A549 (cell line): ENCODE measurements around the gene TRAK1. TPM values are rescaled to one million over a fixed set of nuclear protein-coding genes. Genes with fewer than 3 reads are reported as not detected.

ENCODE experiments used
- ATAC-seq, 2 experiments: fragments of 200-7000 bp in 1 of 2; fragments of >200 bp in 1 of 2; cut with Nextera tagmentation in 1 of 2; cut with Tn5 transposase in 1 of 2; 3 replicates each; pipeline versions ENCODE4 v1.8.0 to v1.9.1; 2018 to 2020; ENCODE audit warnings: mild to moderate bottlenecking in 1 of 2, moderate library complexity in 1 of 2
- CTCF ChIA-PET: fragments of 300-600 bp; sonication (Branson Sonifier 250); formaldehyde crosslinking; extraction: SDS; loops from one replicate; lab custom pipeline; 2021; ENCODE audit warnings: antibody characterized with exemption, inconsistent platforms; lab: Yijun Ruan, JAX
- POLR2A ChIA-PET: fragments of 350-600 bp; formaldehyde crosslinking; extraction: SDS; loops from one replicate; lab custom pipeline; 2021; ENCODE audit warnings: antibody characterized with exemption, inconsistent platforms; lab: Yijun Ruan, JAX
- DNase-seq, 2 experiments: peaks; one replicate each; pipeline versions ENCODE4 v3.0.0 to v3.0.0-alpha.2; 2011 to 2016; ENCODE audit warnings: low read depth in 1 of 2, low spot score in 1 of 2
- FAIRE-seq: peaks from 2 replicates; lab custom pipeline; 2011; peaks lifted over from hg19 to GRCh38; lab: Jason Lieb, UNC
- H3K27ac ChIP-seq, 2 experiments: fragments of >200 bp; sonication (Bioruptor Twin); formaldehyde crosslinking; 3 replicates each; pipeline ENCODE4 v1.5.1; 2016 to 2017
- H3K4me1 ChIP-seq: fragments of >200 bp; sonication (Bioruptor Twin); formaldehyde crosslinking; 3 replicates; pipeline ENCODE4 v1.6.1; 2016
- H3K4me2 ChIP-seq: fragments of >200 bp; sonication (Bioruptor Twin); formaldehyde crosslinking; 3 replicates; pipeline ENCODE4 v1.6.1; 2016
- H3K4me3 ChIP-seq: fragments of >200 bp; sonication (Bioruptor Twin); formaldehyde crosslinking; 3 replicates; pipeline ENCODE4 v1.5.1; 2016
- H3K9me3 ChIP-seq: fragments of >200 bp; sonication (Bioruptor Twin); formaldehyde crosslinking; 3 replicates; pipeline ENCODE4 v1.6.1; 2016
- CHD4 ChIP-seq: fragments of 200-600 bp; sonication (generic); IDR thresholded peaks from 2 replicates; pipeline ENCODE4 v1.6.1; 2016; ENCODE audit warnings: antibody characterized with exemption, mild to moderate bottlenecking, borderline replicate concordance
- EHMT2 ChIP-seq: fragments of 200-600 bp; sonication (generic); IDR thresholded peaks from 2 replicates; pipeline ENCODE4 v1.6.1; 2016; ENCODE audit warnings: antibody characterized with exemption, low read depth, mild to moderate bottlenecking, moderate library complexity
- ESRRA ChIP-seq: fragments of 150-350 bp; IDR thresholded peaks from 2 replicates; pipeline ENCODE4 v1.6.1; 2014; ENCODE audit warnings: mild to moderate bottlenecking, low read length, borderline replicate concordance
- FOSB ChIP-seq: fragments of 250-450 bp; sonication (Bioruptor Pico); IDR thresholded peaks from 2 replicates; pipeline ENCODE4 v1.5.0; 2020; ENCODE audit warnings: mild to moderate bottlenecking, moderate library complexity
- FOXS1 ChIP-seq: fragments of 250-450 bp; sonication (Bioruptor Pico); IDR thresholded peaks from 2 replicates; pipeline ENCODE4 v1.5.0; 2020; ENCODE audit warnings: mild to moderate bottlenecking, moderate library complexity
- HOXB5 ChIP-seq: fragments of 250-450 bp; sonication (Bioruptor Pico); IDR thresholded peaks from 2 replicates; pipeline ENCODE4 v1.5.0; 2020; ENCODE audit warnings: mild to moderate bottlenecking, moderate library complexity
- JUN ChIP-seq, 2 experiments: fragments of >200 bp; sonication (Bioruptor Twin); formaldehyde crosslinking; IDR thresholded peaks; 2 replicates in 1 of 2; 3 replicates in 1 of 2; pipeline ENCODE4 v1.6.1; 2016 to 2017
- JUNB ChIP-seq: fragments of >200 bp; sonication (Bioruptor Twin); formaldehyde crosslinking; IDR thresholded peaks from 2 replicates; pipeline ENCODE4 v1.6.1; 2016
- KDM1A ChIP-seq: fragments of 200-600 bp; sonication (generic); IDR thresholded peaks from 2 replicates; pipeline ENCODE4 v1.6.1; 2016; ENCODE audit warnings: low read depth, mild to moderate bottlenecking
- MAZ ChIP-seq: fragments of 150-350 bp; IDR thresholded peaks from 2 replicates; pipeline ENCODE4 v1.6.1; 2014; ENCODE audit warnings: antibody characterized with exemption, low read depth, low read length, borderline replicate concordance
- NPAS2 ChIP-seq: fragments of 250-450 bp; sonication (Bioruptor Pico); IDR thresholded peaks from 2 replicates; pipeline ENCODE4 v1.8.0; 2022; ENCODE audit warnings: mild to moderate bottlenecking, moderate library complexity, borderline replicate concordance
- NR3C1 ChIP-seq: fragments of >200 bp; sonication (Bioruptor Twin); formaldehyde crosslinking; IDR thresholded peaks from 3 replicates; pipeline ENCODE4 v1.6.1; 2017
- RAD21 ChIP-seq, 2 experiments: fragments of >200 bp in 1 of 2; sonication (Bioruptor Twin) in 1 of 2; formaldehyde crosslinking in 1 of 2; IDR thresholded peaks in 1 of 2; conservative IDR thresholded peaks in 1 of 2; 2 replicates in 1 of 2; 3 replicates in 1 of 2; pipeline ENCODE4 v1.6.1; 2012 to 2018; ENCODE audit warnings: inconsistent platforms in 1 of 2
- RARB ChIP-seq: fragments of 250-450 bp; sonication (Bioruptor Pico); IDR thresholded peaks from 2 replicates; pipeline ENCODE4 v1.8.0; 2021; ENCODE audit warnings: mild to moderate bottlenecking, moderate library complexity
- SMC3 ChIP-seq: fragments of >200 bp; sonication (Bioruptor Twin); formaldehyde crosslinking; IDR thresholded peaks from 3 replicates; pipeline ENCODE4 v1.6.1; 2018; ENCODE audit warnings: inconsistent platforms
- TFCP2L1 ChIP-seq: fragments of 250-450 bp; sonication (Bioruptor Pico); IDR thresholded peaks from 2 replicates; pipeline ENCODE4 v1.5.0; 2021; ENCODE audit warnings: mild to moderate bottlenecking
- ZFP36 ChIP-seq: fragments of 450-650 bp; IDR thresholded peaks from 2 replicates; pipeline ENCODE4 v1.6.1; 2014; ENCODE audit warnings: borderline replicate concordance; ENCODE audit not compliant: partially characterized antibody
- ZNF302 ChIP-seq: fragments of 250-450 bp; sonication (Bioruptor Pico); IDR thresholded peaks from 2 replicates; pipeline ENCODE4 v1.9.0; 2021; ENCODE audit warnings: inconsistent platforms, mild to moderate bottlenecking, moderate library complexity
- ZSCAN20 ChIP-seq: fragments of 250-450 bp; sonication (Bioruptor Pico); IDR thresholded peaks from 2 replicates; pipeline ENCODE4 v1.8.0; 2022; ENCODE audit warnings: mild to moderate bottlenecking, moderate library complexity
- WGBS: methylation state at CpG from one replicate; pipeline ENCODE4 v1.1.6; 2017; ENCODE audit errors: missing lambda C conversion rate; 5-methylcytosine and 5-hydroxymethylcytosine counted together
- polyA plus RNA-seq, 4 experiments: library from polyadenylated mRNA; depleted of rRNA in 3 of 4; stranded (reverse); fragments of >200 nt; fragmentation: RNase III in 1 of 4; extraction: RNeasy Plus Mini Kit Qiagen cat#74134 plus additional on column Dnase treatment in 1 of 4; gene quantifications; 2 replicates in 3 of 4; 3 replicates in 1 of 4; pipeline ENCODE4 v1.2.3, GENCODE V29; 2011 to 2017
- TF ChIP-seq, protein P1 (sequence below): fragments of >200 bp; sonication (Bioruptor Twin); formaldehyde crosslinking; IDR thresholded peaks from 3 replicates; pipeline ENCODE4 v1.5.1; 2016
- TF ChIP-seq, protein P2 (sequence below): IDR thresholded peaks from 2 replicates; pipeline ENCODE4 v1.6.1; 2012; ENCODE audit warnings: low read depth, borderline replicate concordance
- TF ChIP-seq, protein P3 (sequence below): fragments of >200 bp; sonication (Bioruptor Twin); formaldehyde crosslinking; IDR thresholded peaks from 2 replicates; pipeline ENCODE4 v1.6.1; 2016

The TRAK1 gene
- polyA plus RNA-seq, 2 of the 4 experiments (the other 2 are of a cell fraction) = 12.2 to 22.3 TPM

DNA sequence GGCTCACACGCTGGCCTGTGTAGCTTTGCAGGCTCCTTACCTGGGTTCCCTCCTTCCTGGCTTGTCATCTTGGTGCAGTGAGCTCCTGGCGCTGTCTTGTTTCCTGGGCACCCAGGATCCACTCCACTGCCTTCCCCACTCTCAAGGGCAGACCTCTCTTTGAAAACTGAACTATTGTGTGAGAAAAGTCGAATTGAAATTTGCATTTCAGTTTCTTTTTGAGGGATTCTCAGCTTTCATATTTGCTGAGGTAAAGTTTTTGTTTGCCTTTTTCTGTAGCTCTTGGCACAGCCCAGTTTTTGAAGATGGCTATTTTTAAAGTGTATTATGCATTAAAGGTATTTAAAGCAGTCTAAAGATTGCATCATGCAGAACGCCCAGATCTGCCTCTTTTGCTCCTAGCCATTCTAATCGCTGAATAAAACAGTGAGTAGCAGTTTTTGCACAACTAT, 104.7 kb downstream of the TRAK1 start (continued):
- TF ChIP-seq, protein P1, sequence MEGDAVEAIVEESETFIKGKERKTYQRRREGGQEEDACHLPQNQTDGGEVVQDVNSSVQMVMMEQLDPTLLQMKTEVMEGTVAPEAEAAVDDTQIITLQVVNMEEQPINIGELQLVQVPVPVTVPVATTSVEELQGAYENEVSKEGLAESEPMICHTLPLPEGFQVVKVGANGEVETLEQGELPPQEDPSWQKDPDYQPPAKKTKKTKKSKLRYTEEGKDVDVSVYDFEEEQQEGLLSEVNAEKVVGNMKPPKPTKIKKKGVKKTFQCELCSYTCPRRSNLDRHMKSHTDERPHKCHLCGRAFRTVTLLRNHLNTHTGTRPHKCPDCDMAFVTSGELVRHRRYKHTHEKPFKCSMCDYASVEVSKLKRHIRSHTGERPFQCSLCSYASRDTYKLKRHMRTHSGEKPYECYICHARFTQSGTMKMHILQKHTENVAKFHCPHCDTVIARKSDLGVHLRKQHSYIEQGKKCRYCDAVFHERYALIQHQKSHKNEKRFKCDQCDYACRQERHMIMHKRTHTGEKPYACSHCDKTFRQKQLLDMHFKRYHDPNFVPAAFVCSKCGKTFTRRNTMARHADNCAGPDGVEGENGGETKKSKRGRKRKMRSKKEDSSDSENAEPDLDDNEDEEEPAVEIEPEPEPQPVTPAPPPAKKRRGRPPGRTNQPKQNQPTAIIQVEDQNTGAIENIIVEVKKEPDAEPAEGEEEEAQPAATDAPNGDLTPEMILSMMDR = no peak

DNA sequence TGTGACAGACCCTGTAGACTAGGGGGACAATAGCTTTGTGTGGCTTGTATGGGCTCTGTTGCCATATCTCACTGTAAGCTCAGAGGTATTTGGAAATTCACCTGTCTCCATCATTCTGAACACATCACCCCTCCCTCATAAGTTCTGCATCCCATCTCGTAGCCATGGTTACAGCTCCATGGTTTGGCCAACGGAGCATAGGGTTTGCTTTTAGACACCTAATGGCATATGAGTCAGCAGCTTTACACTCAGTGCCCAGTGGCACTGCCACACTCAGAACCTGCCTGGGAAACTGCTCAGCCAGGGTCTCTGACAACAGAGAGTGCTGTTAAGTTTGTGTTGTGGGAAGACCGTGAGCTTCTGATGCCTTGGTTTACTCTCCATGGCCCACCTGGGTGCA, 107.6 kb downstream of the TRAK1 start:
- POLR2A ChIA-PET = no interaction called here
- DNase-seq = no peak
- H3K27ac ChIP-seq = no peak overlapping the region
- H3K9me3 ChIP-seq = no peaks in the 10 kb centered on the region
- FAIRE-seq = no peak
- CTCF ChIA-PET = interaction anchor here (1.4 to 4.0 kb wide), 5 partner anchors 8 to 278 kb away, joined by 3 to 30 read pairs (median 5); no protein-coding TSS in a partner anchor
- H3K4me2 ChIP-seq = no peak overlapping the region
- ATAC-seq = no peak
- no peak overlapping the region for H3K4me3 ChIP-seq
- H3K4me1 ChIP-seq = no peaks in the 10 kb centered on the region
- WGBS = 59% methylated on average over 3 of the region's 3 CpGs
- TF ChIP-seq ESRRA (no peak), ZNF302 (CRISPR knock-in tag) (no peak), CHD4 (no peak), NR3C1 (no peak), RARB (no peak), HOXB5 (CRISPR knock-in tag) (no peak)
- TF ChIP-seq, protein P2, sequence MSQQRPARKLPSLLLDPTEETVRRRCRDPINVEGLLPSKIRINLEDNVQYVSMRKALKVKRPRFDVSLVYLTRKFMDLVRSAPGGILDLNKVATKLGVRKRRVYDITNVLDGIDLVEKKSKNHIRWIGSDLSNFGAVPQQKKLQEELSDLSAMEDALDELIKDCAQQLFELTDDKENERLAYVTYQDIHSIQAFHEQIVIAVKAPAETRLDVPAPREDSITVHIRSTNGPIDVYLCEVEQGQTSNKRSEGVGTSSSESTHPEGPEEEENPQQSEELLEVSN = no peak

DNA sequence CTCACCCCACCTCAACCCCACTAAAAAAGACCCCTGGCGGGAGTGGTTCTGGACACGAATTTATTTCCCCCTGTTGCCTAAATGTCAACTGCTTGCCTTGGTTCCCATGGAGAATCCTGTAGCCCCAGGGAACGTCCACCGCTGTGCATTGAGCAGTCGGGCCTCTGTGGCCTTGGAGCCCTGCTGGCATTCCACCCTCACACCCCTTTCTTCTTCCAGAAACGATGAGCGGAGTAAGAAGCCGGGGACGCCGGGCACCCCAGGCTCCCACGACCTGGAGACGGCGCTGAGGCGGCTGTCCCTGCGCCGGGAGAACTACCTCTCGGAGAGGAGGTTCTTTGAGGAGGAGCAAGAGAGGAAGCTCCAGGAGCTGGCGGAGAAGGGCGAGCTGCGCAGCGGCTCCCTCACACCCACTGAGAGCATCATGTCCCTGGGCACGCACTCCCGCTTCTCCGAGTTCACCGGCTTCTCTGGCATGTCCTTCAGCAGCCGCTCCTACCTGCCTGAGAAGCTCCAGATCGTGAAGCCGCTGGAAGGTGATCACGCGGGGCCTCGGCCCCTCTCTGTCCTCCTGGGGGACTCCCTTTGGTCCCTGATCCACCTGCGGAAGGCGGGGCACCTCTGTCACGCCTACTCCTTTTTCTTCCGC, 111.2 kb downstream of the TRAK1 start:
- POLR2A ChIA-PET = no interaction called here
- Histone ChIP-seq H3K4me2 (no peak overlapping the region), H3K4me3 (no peak overlapping the region), H3K9me3 (no peaks in the 10 kb centered on the region), H3K27ac (no peak overlapping the region), H3K4me1 (no peaks in the 10 kb centered on the region)
- DNase-seq (no peak), ATAC-seq (no peak), FAIRE-seq (no peak)
- CTCF ChIA-PET = interaction anchor here (0.6 to 1.1 kb wide), 2 partner anchors 85 to 120 kb away, joined by 3 to 4 read pairs; no protein-coding TSS in a partner anchor
- WGBS = 94% methylated on average over 28 of the region's 35 CpGs
- TF ChIP-seq, protein P3, sequence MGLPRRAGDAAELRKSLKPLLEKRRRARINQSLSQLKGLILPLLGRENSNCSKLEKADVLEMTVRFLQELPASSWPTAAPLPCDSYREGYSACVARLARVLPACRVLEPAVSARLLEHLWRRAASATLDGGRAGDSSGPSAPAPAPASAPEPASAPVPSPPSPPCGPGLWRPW = no peak
- TF ChIP-seq FOXS1 (CRISPR knock-in tag) (no peak), SMC3 (no peak), TFCP2L1 (no peak), ZFP36 (no peak)

DNA sequence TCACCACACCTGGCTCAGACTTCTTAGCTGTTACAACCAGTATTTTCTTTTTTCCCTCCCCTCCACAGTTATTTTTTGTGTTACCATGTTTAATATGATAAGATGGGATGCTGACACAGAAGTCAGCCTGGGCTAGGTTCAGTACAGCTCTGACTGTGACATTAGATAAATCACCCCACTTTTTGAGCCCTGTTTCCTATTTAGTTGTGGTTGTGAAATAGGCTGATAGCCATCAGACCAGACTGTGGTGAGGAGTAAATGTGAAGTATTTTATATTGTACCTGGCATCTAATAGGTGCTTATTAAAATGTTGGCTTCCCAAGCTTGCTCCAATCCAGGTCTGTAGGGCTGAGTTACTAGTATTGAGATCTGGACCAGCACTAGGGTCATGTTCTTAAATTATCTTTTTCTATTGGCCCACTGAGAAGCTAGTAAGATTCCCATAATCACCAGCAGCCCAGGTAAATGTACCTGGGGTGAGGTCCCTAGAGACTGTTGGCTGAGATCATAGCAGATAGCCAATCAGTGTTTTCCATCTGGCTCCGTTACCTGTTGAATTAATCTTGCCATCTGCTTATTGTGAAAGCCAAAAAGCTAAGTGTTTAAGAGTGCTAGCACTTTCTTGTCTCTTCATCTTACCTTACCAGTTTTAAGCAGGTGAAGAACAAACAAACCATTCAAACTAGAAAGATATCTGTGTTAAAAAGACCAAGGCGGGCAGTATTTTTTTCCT, 113.9 kb downstream of the TRAK1 start:
- H3K4me3 ChIP-seq = no peak overlapping the region
- no peak overlapping the region for H3K27ac ChIP-seq
- TF ChIP-seq JUN (IDR thresholded peaks at IDR 0.05) (no peak), ZSCAN20 (no peak), MAZ (no peak), NPAS2 (no peak), FOXS1 (CRISPR knock-in tag) (no peak), FOSB (CRISPR knock-in tag) (no peak), JUNB (no peak), RAD21 (conservative IDR thresholded peaks at IDR 0.05 in 1 of 2, IDR thresholded peaks at IDR 0.05 in 1 of 2) (no peak), EHMT2 (no peak), HOXB5 (CRISPR knock-in tag) (no peak), KDM1A (no peak), ZNF302 (CRISPR knock-in tag) (no peak)
- TF ChIP-seq, protein P3 = no peak
- FAIRE-seq = no peak
- 90% methylated on average over 2 of the region's 2 CpGs for WGBS
- no peak for DNase-seq
- ChIA-PET CTCF (interaction anchor here (0.8 to 2.6 kb wide), 4 partner anchors 13 to 105 kb away, joined by 3 to 24 read pairs (median 4); no protein-coding TSS in a partner anchor), POLR2A (no interaction called here)
- H3K4me2 ChIP-seq = no peak overlapping the region
- no peak for ATAC-seq
- H3K9me3 ChIP-seq = no peaks in the 10 kb centered on the region
- H3K4me1 ChIP-seq = no peaks in the 10 kb centered on the region
